GM12891 (cell line): Measurements from ENCODE around the gene TSHZ2.

Source experiments
- PAX5 ChIP-seq: IDR thresholded peaks from 2 replicates; pipeline ENCODE4 v1.6.1; 2011; ENCODE audit warnings: low read length, moderate library complexity, mild to moderate bottlenecking; ENCODE audit not compliant: insufficient read depth, severe bottlenecking
- POLR2A ChIP-seq: IDR thresholded peaks from 2 replicates; pipeline ENCODE4 v1.6.1; 2011; ENCODE audit warnings: low read depth, low read length, control low read depth
- POLR2AphosphoS5 ChIP-seq: IDR thresholded peaks from 2 replicates; pipeline ENCODE4 v1.6.1; 2011; ENCODE audit warnings: low read depth, low read length, control low read depth
- SPI1 ChIP-seq: IDR thresholded peaks from 2 replicates; pipeline ENCODE4 v1.6.1; 2011; ENCODE audit warnings: low read depth, low read length, control low read depth
- TAF1 ChIP-seq: IDR thresholded peaks from 2 replicates; pipeline ENCODE4 v1.6.1; 2011; ENCODE audit warnings: low read depth, low read length, control low read depth

GRCh38 chr20:53074811-53075314 lies 102.7 kb downstream of the TSHZ2 start:
- TF ChIP-seq SPI1, result no peak
- no peak for TF ChIP-seq POLR2AphosphoS5
- TF ChIP-seq POLR2A, result no peak
- no peak for TF ChIP-seq TAF1
- no peak for TF ChIP-seq PAX5
